KMS-11 (cell line): ENCODE results near the gene TARS3.

Experiments
- H2AFZ ChIP-seq: fragments of 200-600 bp; sonication (generic); 2 replicates; pipeline ENCODE4 v1.6.1; 2016; ENCODE audit warnings: antibody characterized with exemption, mixed run types, low read depth
- H3K27ac ChIP-seq: fragments of 200-600 bp; sonication (generic); 2 replicates; pipeline ENCODE4 v1.6.1; 2016; ENCODE audit warnings: mild to moderate bottlenecking, mixed run types
- H3K27me3 ChIP-seq: fragments of 200-600 bp; sonication (generic); 2 replicates; pipeline ENCODE4 v1.6.1; 2017; ENCODE audit warnings: mild to moderate bottlenecking, low read depth, mixed run types, moderate library complexity; ENCODE audit not compliant: insufficient read depth
- H3K36me3 ChIP-seq: fragments of 200-600 bp; sonication (generic); 2 replicates; pipeline ENCODE4 v1.6.1; 2017; ENCODE audit warnings: mild to moderate bottlenecking, mixed run types; ENCODE audit not compliant: insufficient read depth
- H3K4me1 ChIP-seq: fragments of 200-600 bp; sonication (generic); 2 replicates; pipeline ENCODE4 v1.6.1; 2016; ENCODE audit warnings: mild to moderate bottlenecking, low read depth, mixed run types; ENCODE audit not compliant: poor library complexity, severe bottlenecking
- H3K4me2 ChIP-seq: fragments of 200-600 bp; sonication (generic); 2 replicates; pipeline ENCODE4 v1.7.0; 2016; ENCODE audit warnings: mild to moderate bottlenecking, mixed run types
- H3K4me3 ChIP-seq: fragments of 200-600 bp; sonication (generic); IDR thresholded peaks from 2 replicates; pipeline ENCODE4 v1.6.1; 2017; ENCODE audit warnings: low read depth, low read length, mixed read lengths; ENCODE audit not compliant: insufficient read depth
- H3K79me2 ChIP-seq: fragments of 200-600 bp; sonication (generic); 2 replicates; pipeline ENCODE4 v1.6.1; 2016; ENCODE audit warnings: low read depth, mixed run types; ENCODE audit not compliant: insufficient read depth
- H3K9ac ChIP-seq: fragments of 200-600 bp; sonication (generic); 2 replicates; pipeline ENCODE4 v1.6.1; 2016; ENCODE audit warnings: mild to moderate bottlenecking, mixed run types
- H4K20me1 ChIP-seq: fragments of 200-600 bp; sonication (generic); 2 replicates; pipeline ENCODE4 v1.6.1; 2016; ENCODE audit warnings: mild to moderate bottlenecking, mixed run types; ENCODE audit not compliant: insufficient read depth
- TF ChIP-seq, protein P1 (sequence below): fragments of 200-600 bp; sonication (generic); conservative IDR thresholded peaks from 2 replicates; pipeline ENCODE4 v1.6.1; 2017; ENCODE audit warnings: low read depth, mild to moderate bottlenecking, antibody characterized with exemption, low read length, moderate library complexity, mixed read lengths

TARS3 gene

GRCh38 chr15:101620671-101621070 lies 103.6 kb downstream of the TARS3 start:
- no peaks in the 10 kb centered on the region for H3K79me2 ChIP-seq
- TF ChIP-seq, protein P1, sequence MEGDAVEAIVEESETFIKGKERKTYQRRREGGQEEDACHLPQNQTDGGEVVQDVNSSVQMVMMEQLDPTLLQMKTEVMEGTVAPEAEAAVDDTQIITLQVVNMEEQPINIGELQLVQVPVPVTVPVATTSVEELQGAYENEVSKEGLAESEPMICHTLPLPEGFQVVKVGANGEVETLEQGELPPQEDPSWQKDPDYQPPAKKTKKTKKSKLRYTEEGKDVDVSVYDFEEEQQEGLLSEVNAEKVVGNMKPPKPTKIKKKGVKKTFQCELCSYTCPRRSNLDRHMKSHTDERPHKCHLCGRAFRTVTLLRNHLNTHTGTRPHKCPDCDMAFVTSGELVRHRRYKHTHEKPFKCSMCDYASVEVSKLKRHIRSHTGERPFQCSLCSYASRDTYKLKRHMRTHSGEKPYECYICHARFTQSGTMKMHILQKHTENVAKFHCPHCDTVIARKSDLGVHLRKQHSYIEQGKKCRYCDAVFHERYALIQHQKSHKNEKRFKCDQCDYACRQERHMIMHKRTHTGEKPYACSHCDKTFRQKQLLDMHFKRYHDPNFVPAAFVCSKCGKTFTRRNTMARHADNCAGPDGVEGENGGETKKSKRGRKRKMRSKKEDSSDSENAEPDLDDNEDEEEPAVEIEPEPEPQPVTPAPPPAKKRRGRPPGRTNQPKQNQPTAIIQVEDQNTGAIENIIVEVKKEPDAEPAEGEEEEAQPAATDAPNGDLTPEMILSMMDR: no peak
- peak overlapping the region; percentile 99 for H3K4me2 ChIP-seq
- peak overlapping the region; percentile 95 for H2AFZ ChIP-seq
- H3K4me3 ChIP-seq: no peak overlapping the region
- peak overlapping the region; percentile 83 for H3K27ac ChIP-seq
- H3K27me3 ChIP-seq: no peaks in the 10 kb centered on the region
- no peaks in the 10 kb centered on the region for H4K20me1 ChIP-seq
- no peaks in the 10 kb centered on the region for H3K36me3 ChIP-seq
- peaks cover 46% of the 10 kb centered on the region for H3K4me1 ChIP-seq
- H3K9ac ChIP-seq: peak overlapping the region; percentile 69

DNA sequence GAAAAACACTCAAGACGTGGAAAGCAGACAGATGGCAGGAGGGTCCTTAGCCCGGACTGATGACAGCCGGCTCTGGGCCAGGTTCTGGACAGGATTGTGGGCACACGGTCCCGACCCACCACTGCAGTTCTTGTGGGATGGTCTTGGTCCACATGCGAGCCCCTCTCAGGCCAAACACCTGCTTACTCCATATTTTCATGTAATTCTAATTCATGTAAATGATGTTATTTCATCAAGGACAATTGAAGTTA lies 104.7 kb downstream of the TARS3 start:
- Histone ChIP-seq H3K9ac (no peak overlapping the region), H3K79me2 (no peaks in the 10 kb centered on the region), H3K4me3 (no peak overlapping the region), H3K4me2 (peak overlapping the region; percentile 99; the same call in 1 of the 2 replicates), H3K27ac (no peak overlapping the region), H3K4me1 (peaks cover 43% of the 10 kb centered on the region), H4K20me1 (no peaks in the 10 kb centered on the region), H3K27me3 (no peaks in the 10 kb centered on the region), H2AFZ (no peak overlapping the region), H3K36me3 (no peaks in the 10 kb centered on the region)
- TF ChIP-seq, protein P1: no peak

DNA sequence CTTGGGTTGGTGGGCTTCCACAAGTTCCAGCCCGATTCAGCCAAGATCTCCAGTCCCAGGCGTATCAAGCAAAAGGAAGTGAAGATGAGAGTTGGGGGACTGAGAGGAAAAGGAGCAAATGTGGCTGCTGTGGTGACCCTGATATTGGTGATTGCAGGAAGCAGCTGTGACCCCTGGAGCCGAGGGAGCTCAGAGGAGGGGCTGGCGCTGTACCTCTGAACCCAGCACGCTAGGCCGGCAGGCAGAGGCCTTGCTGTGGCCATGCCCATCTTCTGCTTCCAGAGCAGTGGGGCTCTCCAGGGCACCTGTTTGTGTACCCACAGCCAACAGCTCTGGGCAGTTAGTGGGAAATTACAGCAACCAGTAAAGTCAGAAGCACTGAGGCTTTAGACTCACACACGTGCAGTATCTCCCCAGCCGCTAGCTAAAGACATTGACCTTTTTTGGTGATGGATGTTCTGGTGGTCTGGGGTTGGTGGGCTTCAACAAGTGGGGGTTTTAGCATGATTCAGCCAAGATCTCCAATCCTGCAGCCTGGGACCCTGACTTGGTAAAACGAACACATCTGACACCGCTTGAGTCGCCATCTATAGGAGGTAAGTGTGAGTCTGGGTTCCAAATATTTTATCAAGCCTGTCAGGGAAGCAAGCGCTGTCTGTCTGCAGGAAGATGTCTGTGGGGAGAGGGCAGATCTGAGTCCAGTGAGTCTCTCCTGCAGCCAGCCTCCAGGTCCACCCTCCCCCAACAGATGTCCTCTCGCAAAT lies 105.2 kb downstream of the TARS3 start:
- Histone ChIP-seq H2AFZ (peak overlapping the region; percentile 0; the same call in 1 of the 2 replicates), H3K4me1 (peaks cover 43% of the 10 kb centered on the region), H3K4me3 (no peak overlapping the region), H3K27ac (no peak overlapping the region), H4K20me1 (no peaks in the 10 kb centered on the region), H3K79me2 (no peaks in the 10 kb centered on the region), H3K9ac (no peak overlapping the region), H3K4me2 (peak overlapping the region; percentile 99; the same call in 1 of the 2 replicates), H3K36me3 (no peaks in the 10 kb centered on the region), H3K27me3 (no peaks in the 10 kb centered on the region)
- TF ChIP-seq, protein P1: no peak

DNA sequence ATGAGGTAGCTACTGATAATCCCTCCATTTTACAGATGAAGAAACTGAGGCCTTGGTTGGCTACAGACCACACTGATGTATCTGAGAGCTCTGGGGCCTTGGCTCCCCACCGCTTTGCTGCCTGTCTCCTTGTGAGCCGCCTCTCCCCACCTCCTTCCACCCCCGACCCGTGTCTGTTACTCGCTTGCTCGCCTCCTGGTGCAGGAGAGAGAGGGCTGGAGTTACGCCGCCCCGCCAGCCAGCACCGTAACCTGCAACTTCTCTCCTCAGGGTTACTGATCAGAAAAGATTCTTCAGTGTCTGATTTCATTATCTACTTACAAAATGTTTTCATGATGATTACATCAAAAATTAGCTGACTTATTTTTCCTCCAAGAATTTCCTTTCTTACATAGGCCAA lies 106.2 kb downstream of the TARS3 start:
- H3K27ac ChIP-seq: no peak overlapping the region
- no peaks in the 10 kb centered on the region for H3K27me3 ChIP-seq
- H3K9ac ChIP-seq: no peak overlapping the region
- peaks cover 43% of the 10 kb centered on the region for H3K4me1 ChIP-seq
- no peak overlapping the region for H2AFZ ChIP-seq
- no peaks in the 10 kb centered on the region for H3K79me2 ChIP-seq
- H4K20me1 ChIP-seq: no peaks in the 10 kb centered on the region
- no peak overlapping the region for H3K4me3 ChIP-seq
- H3K4me2 ChIP-seq: 0 out of 2 replicates have a peak overlapping the region, but pooled peaks have one; percentile 3
- H3K36me3 ChIP-seq: no peaks in the 10 kb centered on the region
- TF ChIP-seq, protein P1: no peak
